ENCODE measurements around the gene KMO. TPM values are rescaled to one million over a fixed set of nuclear protein-coding genes. Genes with fewer than 3 reads are reported as not detected.

KMO gene
- total RNA-seq, 4 donors from 2014 or later, result 0.04 to 0.19 (median 0.07) TPM

DNA sequence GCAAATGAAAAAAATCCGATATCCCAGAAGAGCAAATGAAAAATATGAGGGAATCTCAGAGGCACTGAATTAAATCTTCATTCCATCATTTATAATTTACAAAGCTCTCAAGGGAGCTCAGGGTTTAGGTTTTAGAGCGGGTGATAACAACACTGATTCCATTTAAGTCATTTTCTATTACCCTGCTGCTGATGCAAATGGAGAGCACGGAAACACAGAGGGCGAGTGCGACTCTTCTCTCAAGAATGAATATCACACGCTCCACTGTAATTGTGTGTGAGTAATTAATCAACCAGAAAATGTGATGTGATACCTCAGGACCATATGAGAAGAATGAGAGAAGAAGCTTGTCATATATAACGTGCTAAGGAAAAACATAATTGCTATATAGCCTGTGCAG lies 85.2 kb downstream of the KMO start:
- Histone ChIP-seq H3K4me3 (no peak overlapping the region), H3K9me3 (no peaks in the 10 kb centered on the region), H3K27me3 (no peaks in the 10 kb centered on the region), H3K27ac (no peak overlapping the region), H3K36me3 (no peaks in the 10 kb centered on the region), H3K4me1 (no peaks in the 10 kb centered on the region)
- 90 to 93% methylated on average over 7 of the region's 7 CpGs for WGBS, 2 donors
- intact Hi-C loops (cut with DNase I), result loop anchor here (10.0 kb wide), 1 partner anchor 367 kb away; no protein-coding TSS in a partner anchor
- DNase-seq, result no peak
- TF ChIP-seq, protein P1, sequence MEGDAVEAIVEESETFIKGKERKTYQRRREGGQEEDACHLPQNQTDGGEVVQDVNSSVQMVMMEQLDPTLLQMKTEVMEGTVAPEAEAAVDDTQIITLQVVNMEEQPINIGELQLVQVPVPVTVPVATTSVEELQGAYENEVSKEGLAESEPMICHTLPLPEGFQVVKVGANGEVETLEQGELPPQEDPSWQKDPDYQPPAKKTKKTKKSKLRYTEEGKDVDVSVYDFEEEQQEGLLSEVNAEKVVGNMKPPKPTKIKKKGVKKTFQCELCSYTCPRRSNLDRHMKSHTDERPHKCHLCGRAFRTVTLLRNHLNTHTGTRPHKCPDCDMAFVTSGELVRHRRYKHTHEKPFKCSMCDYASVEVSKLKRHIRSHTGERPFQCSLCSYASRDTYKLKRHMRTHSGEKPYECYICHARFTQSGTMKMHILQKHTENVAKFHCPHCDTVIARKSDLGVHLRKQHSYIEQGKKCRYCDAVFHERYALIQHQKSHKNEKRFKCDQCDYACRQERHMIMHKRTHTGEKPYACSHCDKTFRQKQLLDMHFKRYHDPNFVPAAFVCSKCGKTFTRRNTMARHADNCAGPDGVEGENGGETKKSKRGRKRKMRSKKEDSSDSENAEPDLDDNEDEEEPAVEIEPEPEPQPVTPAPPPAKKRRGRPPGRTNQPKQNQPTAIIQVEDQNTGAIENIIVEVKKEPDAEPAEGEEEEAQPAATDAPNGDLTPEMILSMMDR (IDR thresholded peaks at IDR 0.05), result no peak
- TF ChIP-seq POLR2A (IDR thresholded peaks at IDR 0.05), result no peak

GRCh38 chr1:241622669-241623068 lies 90.5 kb downstream of the KMO start:
- TF ChIP-seq, protein P1 (IDR thresholded peaks at IDR 0.05), result no peak
- TF ChIP-seq POLR2A (IDR thresholded peaks at IDR 0.05), result no peak

DNA sequence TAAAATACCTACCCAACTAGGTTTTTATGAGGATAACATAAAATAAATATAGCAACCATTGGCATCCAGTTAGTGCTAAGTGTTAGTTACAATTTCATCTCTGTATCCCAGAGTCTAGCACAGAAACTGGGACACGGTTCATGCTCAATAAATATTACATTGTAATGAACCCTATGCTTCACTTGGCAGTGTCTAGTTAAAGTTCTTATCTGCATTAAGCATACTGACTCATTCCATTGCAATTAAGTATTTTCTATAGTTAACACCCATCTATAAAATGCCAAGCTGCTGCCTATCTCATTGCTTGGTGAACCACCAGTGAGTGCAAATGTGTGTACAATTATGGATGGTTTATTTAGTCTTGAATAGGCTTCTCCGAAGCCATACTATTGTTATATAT lies 92.8 kb downstream of the KMO start:
- H3K27ac ChIP-seq, result no peak overlapping the region
- DNase-seq, result no peak
- H3K36me3 ChIP-seq, result no peaks in the 10 kb centered on the region
- H3K9me3 ChIP-seq, result no peaks in the 10 kb centered on the region
- intact Hi-C loops (cut with DNase I), result loop anchor here (10.0 kb wide), 1 partner anchor 100 kb away; no protein-coding TSS in a partner anchor
- 66 to 84% methylated on average over 2 of the region's 2 CpGs for WGBS, 2 donors
- peaks cover 0 to 11% (median 0%) of the 10 kb centered on the region in 3 donors for H3K4me1 ChIP-seq
- no peak overlapping the region for H3K4me3 ChIP-seq
- TF ChIP-seq POLR2A (IDR thresholded peaks at IDR 0.05), result no peak
- TF ChIP-seq, protein P1 (IDR thresholded peaks at IDR 0.05), result no peak
- H3K27me3 ChIP-seq, result no peaks in the 10 kb centered on the region

More at GRCh38 chr1:241622669-241623068, 90.5 kb downstream of the KMO start:
- no peak overlapping the region for H3K4me3 ChIP-seq
- H3K27me3 ChIP-seq, result no peaks in the 10 kb centered on the region
- peaks cover 0 to 5% (median 0%) of the 10 kb centered on the region in 3 donors for H3K4me1 ChIP-seq
- no peak overlapping the region for H3K27ac ChIP-seq
- H3K9me3 ChIP-seq, result no peaks in the 10 kb centered on the region
- no peaks in the 10 kb centered on the region for H3K36me3 ChIP-seq
- 66 to 83% methylated on average over 5 of the region's 5 CpGs for WGBS, 2 donors
- intact Hi-C loops (cut with DNase I), result loop anchor here (10.0 kb wide), 1 partner anchor 98 kb away; no protein-coding TSS in a partner anchor
- no peak for DNase-seq

- no peak for DNase-seq
- TF ChIP-seq POLR2A (IDR thresholded peaks at IDR 0.05), result no peak
- TF ChIP-seq, protein P1 (IDR thresholded peaks at IDR 0.05), result peak in 5 of 6 experiments; percentile 32 to 67 (median 46)
- Histone ChIP-seq H3K27ac (peak overlapping the region in 1 of 4 donors; percentile 14), H3K4me1 (peaks cover 0 to 11% (median 0%) of the 10 kb centered on the region in 3 donors), H3K36me3 (peaks cover 0 to 9% (median 0%) of the 10 kb centered on the region in 3 donors), H3K4me3 (no peak overlapping the region), H3K9me3 (no peaks in the 10 kb centered on the region), H3K27me3 (no peaks in the 10 kb centered on the region)
- intact Hi-C loops (cut with DNase I), result loop anchor here (10.0 kb wide), 1 partner anchor 103 kb away; no protein-coding TSS in a partner anchor
- WGBS, 2 donors, result 28 to 40% methylated on average over 9 of the region's 9 CpGs
Measured at GRCh38 chr1:241627453-241628259, 95.5 kb downstream of the KMO start.

- TF ChIP-seq POLR2A (IDR thresholded peaks at IDR 0.05), result no peak
- TF ChIP-seq, protein P1 (IDR thresholded peaks at IDR 0.05), result no peak
- H3K9me3 ChIP-seq, result no peaks in the 10 kb centered on the region
- peaks cover 0 to 24% (median 0%) of the 10 kb centered on the region in 3 donors for H3K36me3 ChIP-seq
- peaks cover 0 to 11% (median 0%) of the 10 kb centered on the region in 3 donors for H3K4me1 ChIP-seq
- H3K4me3 ChIP-seq, result no peak overlapping the region
- no peaks in the 10 kb centered on the region for H3K27me3 ChIP-seq
- intact Hi-C loops (cut with DNase I), result no loop called here
- no peak overlapping the region for H3K27ac ChIP-seq
- DNase-seq, result no peak
Measured at GRCh38 chr1:241630005-241630404, 97.8 kb downstream of the KMO start.

Data from esophagus squamous epithelium (tissue), 5 donors.